ENCODE results near the gene ITPR3.
A peak's percentile ranks its signal among the peaks of the same experiment; 100 is the strongest.

ITPR3 gene

DNA sequence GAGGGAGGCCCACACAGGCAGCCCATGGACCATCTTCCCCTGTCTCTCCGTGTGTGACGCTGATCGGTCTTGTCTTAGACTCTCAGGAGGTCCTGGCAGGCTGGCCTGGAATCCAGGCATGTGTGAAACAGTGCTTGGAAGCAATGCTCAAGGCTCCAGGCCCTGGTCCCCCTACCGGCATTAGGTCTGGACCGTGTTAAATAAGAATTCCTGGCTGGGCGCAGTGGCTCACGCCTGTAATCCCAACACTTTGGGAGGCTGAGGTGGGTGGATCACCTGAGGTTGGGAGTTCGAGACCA lies 112.5 kb downstream of the ITPR3 start:
- H3K4me1 ChIP-seq (ENCODE audit: control insufficient read depth in 2 of 2, insufficient read depth in 1 of 2, low read depth in 1 of 2, low read length in 2 of 2): peaks cover 0 to 5% of the 10 kb centered on the region in 2 donors
- no peak overlapping the region for H3K18ac ChIP-seq (ENCODE audit: low read length)
- H3K27ac ChIP-seq (replicated peaks; ENCODE audit: low read length): no peak overlapping the region
- no peak overlapping the region for H3K4me2 ChIP-seq (ENCODE audit: insufficient read depth, low read length, poor library complexity, severe bottlenecking)
- no peak overlapping the region for H3K23ac ChIP-seq (ENCODE audit: low read depth, low read length, poor library complexity)
- H2BK120ac ChIP-seq (ENCODE audit: low read depth, low read length): no peak overlapping the region
- H4K91ac ChIP-seq (ENCODE audit: low read depth, low read length, poor library complexity): no peak overlapping the region
- H3K9me3 ChIP-seq (replicated peaks in 1 of 2; ENCODE audit: control insufficient read depth in 2 of 2, insufficient read depth in 1 of 2, low read depth in 1 of 2, low read length in 2 of 2): no peaks in the 10 kb centered on the region
- H3K36me3 ChIP-seq (replicated peaks in 1 of 2; ENCODE audit: control insufficient read depth in 2 of 2, insufficient read depth in 2 of 2, low read length in 2 of 2): no peaks in the 10 kb centered on the region
- H3K4ac ChIP-seq (ENCODE audit: low read length): no peak overlapping the region
- H3K4me3 ChIP-seq (ENCODE audit: low read length in 2 of 2): no peak overlapping the region
- no peak for DNase-seq (ENCODE audit: low spot score)
- H4K8ac ChIP-seq (ENCODE audit: low read depth, low read length): no peak overlapping the region
- no CpG with 5 or more reads among the region's 8 CpGs for WGBS, 2 donors (ENCODE audit: extremely low coverage in 2 of 2, insufficient read length in 2 of 2, insufficient replicate concordance in 1 of 2)
- no peak overlapping the region for H2AK5ac ChIP-seq (ENCODE audit: low read depth, low read length)
- H3K9ac ChIP-seq (ENCODE audit: low read depth, low read length, poor library complexity): no peak overlapping the region
- H3K79me1 ChIP-seq (ENCODE audit: low read depth, low read length): no peaks in the 10 kb centered on the region
- no peak overlapping the region for H3K14ac ChIP-seq (ENCODE audit: low read length)
- H3K27me3 ChIP-seq (ENCODE audit: control insufficient read depth in 3 of 3, insufficient read depth in 3 of 3, low read depth in 1 of 3, low read length in 3 of 3): peaks cover 0 to 16% (median 0%) of the 10 kb centered on the region in 3 experiments
- no peak overlapping the region for H2AFZ ChIP-seq (ENCODE audit: low read length)
- H2BK15ac ChIP-seq (ENCODE audit: low read length): no peak overlapping the region
- no peak overlapping the region for H2BK12ac ChIP-seq (ENCODE audit: low read length)
- H2BK5ac ChIP-seq (ENCODE audit: low read length): no peak overlapping the region

DNA sequence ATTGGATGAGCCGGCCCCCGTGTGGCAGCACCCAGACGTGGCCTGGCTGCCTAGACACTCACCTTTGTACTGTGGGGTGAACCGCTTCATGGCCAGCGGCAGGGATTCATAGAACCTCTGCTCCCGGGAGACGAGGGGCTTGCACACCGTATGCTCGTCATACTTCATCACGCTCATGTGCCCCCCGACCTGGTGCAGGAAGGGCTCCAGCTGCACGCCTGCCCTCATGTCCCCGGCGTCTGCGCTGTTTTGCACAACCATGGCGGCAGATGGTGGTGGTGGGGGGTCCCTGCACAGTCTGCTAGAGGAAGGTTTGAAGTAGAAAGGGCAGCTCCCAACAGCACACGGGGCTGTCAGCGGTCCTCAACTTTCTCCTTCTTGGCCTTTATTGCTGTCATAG lies 114.1 kb downstream of the ITPR3 start:
- no CpG with 5 or more reads among the region's 18 CpGs for WGBS, 2 donors (ENCODE audit: extremely low coverage in 2 of 2, insufficient read length in 2 of 2, insufficient replicate concordance in 1 of 2)
- H3K79me1 ChIP-seq (ENCODE audit: low read depth, low read length): no peaks in the 10 kb centered on the region
- H3K4me3 ChIP-seq (ENCODE audit: low read length in 2 of 2): no peak overlapping the region
- DNase-seq (ENCODE audit: low spot score): no peak
- no peak overlapping the region for H4K8ac ChIP-seq (ENCODE audit: low read depth, low read length)
- no peak overlapping the region for H2BK15ac ChIP-seq (ENCODE audit: low read length)
- H3K4ac ChIP-seq (ENCODE audit: low read length): no peak overlapping the region
- no peaks in the 10 kb centered on the region for H3K36me3 ChIP-seq (replicated peaks in 1 of 2; ENCODE audit: control insufficient read depth in 2 of 2, insufficient read depth in 2 of 2, low read length in 2 of 2)
- peaks cover 0 to 5% of the 10 kb centered on the region in 2 donors for H3K4me1 ChIP-seq (ENCODE audit: control insufficient read depth in 2 of 2, insufficient read depth in 1 of 2, low read depth in 1 of 2, low read length in 2 of 2)
- no peak overlapping the region for H3K9ac ChIP-seq (ENCODE audit: low read depth, low read length, poor library complexity)
- H2BK120ac ChIP-seq (ENCODE audit: low read depth, low read length): no peak overlapping the region
- H3K27me3 ChIP-seq (ENCODE audit: control insufficient read depth in 3 of 3, insufficient read depth in 3 of 3, low read depth in 1 of 3, low read length in 3 of 3): peaks cover 0 to 9% (median 0%) of the 10 kb centered on the region in 3 experiments
- H3K18ac ChIP-seq (ENCODE audit: low read length): peak overlapping the region; percentile 35
- H3K9me3 ChIP-seq (replicated peaks in 1 of 2; ENCODE audit: control insufficient read depth in 2 of 2, insufficient read depth in 1 of 2, low read depth in 1 of 2, low read length in 2 of 2): no peaks in the 10 kb centered on the region
- no peak overlapping the region for H3K4me2 ChIP-seq (ENCODE audit: insufficient read depth, low read length, poor library complexity, severe bottlenecking)
- H3K27ac ChIP-seq (replicated peaks; ENCODE audit: low read length): no peak overlapping the region
- no peak overlapping the region for H3K23ac ChIP-seq (ENCODE audit: low read depth, low read length, poor library complexity)
- no peak overlapping the region for H2AK5ac ChIP-seq (ENCODE audit: low read depth, low read length)
- H4K91ac ChIP-seq (ENCODE audit: low read depth, low read length, poor library complexity): no peak overlapping the region
- H2AFZ ChIP-seq (ENCODE audit: low read length): no peak overlapping the region
- no peak overlapping the region for H3K14ac ChIP-seq (ENCODE audit: low read length)
- no peak overlapping the region for H2BK12ac ChIP-seq (ENCODE audit: low read length)
- no peak overlapping the region for H2BK5ac ChIP-seq (ENCODE audit: low read length)

DNA sequence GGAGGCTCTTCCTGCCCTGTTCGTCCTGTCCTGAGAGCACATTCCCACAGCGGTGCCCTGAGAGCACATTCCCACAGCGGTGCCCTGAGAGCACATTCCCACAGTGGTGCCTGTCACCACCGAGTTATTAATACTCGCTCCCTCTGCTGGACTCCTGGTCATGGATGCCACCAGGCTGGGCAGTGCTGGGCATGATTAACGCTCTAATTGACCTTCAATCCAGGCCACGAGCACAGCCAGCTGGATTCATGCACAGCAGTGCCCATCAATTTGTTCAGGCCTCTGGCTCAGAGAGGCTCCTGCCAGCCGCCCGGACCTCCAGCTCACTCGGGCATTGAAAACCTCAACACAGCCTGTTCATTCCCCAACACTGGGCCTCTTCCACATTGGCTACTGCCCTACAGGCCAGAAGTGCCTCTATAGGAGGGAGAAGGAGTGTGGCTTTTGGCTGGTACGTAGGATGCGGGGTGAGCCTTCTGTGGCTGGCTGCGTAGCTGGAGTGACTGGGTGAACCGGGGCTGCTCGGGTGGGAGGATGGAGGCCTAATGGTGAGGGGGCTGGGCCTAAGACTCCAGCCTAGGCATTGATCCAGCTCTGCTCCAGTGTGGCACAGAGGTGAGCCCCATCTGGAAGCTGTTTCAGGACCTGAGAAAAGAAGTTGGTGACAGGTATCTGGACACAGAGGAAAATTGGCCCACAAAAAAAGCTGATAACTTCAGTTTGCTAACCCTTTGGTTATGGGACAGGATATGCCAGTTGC lies 116.3 kb downstream of the ITPR3 start:
- no CpG with 5 or more reads among the region's 15 CpGs for WGBS, 2 donors (ENCODE audit: extremely low coverage in 2 of 2, insufficient read length in 2 of 2, insufficient replicate concordance in 1 of 2)
- no peak overlapping the region for H3K14ac ChIP-seq (ENCODE audit: low read length)
- no peak for DNase-seq (ENCODE audit: low spot score)
- no peak overlapping the region for H2BK15ac ChIP-seq (ENCODE audit: low read length)
- no peak overlapping the region for H4K8ac ChIP-seq (ENCODE audit: low read depth, low read length)
- H3K4ac ChIP-seq (ENCODE audit: low read length): no peak overlapping the region
- no peaks in the 10 kb centered on the region for H3K36me3 ChIP-seq (replicated peaks in 1 of 2; ENCODE audit: control insufficient read depth in 2 of 2, insufficient read depth in 2 of 2, low read length in 2 of 2)
- H2AK5ac ChIP-seq (ENCODE audit: low read depth, low read length): peak overlapping the region; percentile 24
- no peak overlapping the region for H2AFZ ChIP-seq (ENCODE audit: low read length)
- no peaks in the 10 kb centered on the region for H3K9me3 ChIP-seq (replicated peaks in 1 of 2; ENCODE audit: control insufficient read depth in 2 of 2, insufficient read depth in 1 of 2, low read depth in 1 of 2, low read length in 2 of 2)
- H3K9ac ChIP-seq (ENCODE audit: low read depth, low read length, poor library complexity): no peak overlapping the region
- no peaks in the 10 kb centered on the region for H3K27me3 ChIP-seq (ENCODE audit: control insufficient read depth in 3 of 3, insufficient read depth in 3 of 3, low read depth in 1 of 3, low read length in 3 of 3)
- H4K91ac ChIP-seq (ENCODE audit: low read depth, low read length, poor library complexity): no peak overlapping the region
- H3K4me2 ChIP-seq (ENCODE audit: insufficient read depth, low read length, poor library complexity, severe bottlenecking): no peak overlapping the region
- no peak overlapping the region for H2BK120ac ChIP-seq (ENCODE audit: low read depth, low read length)
- H3K23ac ChIP-seq (ENCODE audit: low read depth, low read length, poor library complexity): no peak overlapping the region
- H3K4me1 ChIP-seq (ENCODE audit: control insufficient read depth in 2 of 2, insufficient read depth in 1 of 2, low read depth in 1 of 2, low read length in 2 of 2): no peaks in the 10 kb centered on the region
- no peak overlapping the region for H3K4me3 ChIP-seq (ENCODE audit: low read length in 2 of 2)
- no peak overlapping the region for H3K27ac ChIP-seq (replicated peaks; ENCODE audit: low read length)
- no peak overlapping the region for H2BK5ac ChIP-seq (ENCODE audit: low read length)
- H3K79me1 ChIP-seq (ENCODE audit: low read depth, low read length): no peaks in the 10 kb centered on the region
- no peak overlapping the region for H3K18ac ChIP-seq (ENCODE audit: low read length)
- H2BK12ac ChIP-seq (ENCODE audit: low read length): no peak overlapping the region

DNA sequence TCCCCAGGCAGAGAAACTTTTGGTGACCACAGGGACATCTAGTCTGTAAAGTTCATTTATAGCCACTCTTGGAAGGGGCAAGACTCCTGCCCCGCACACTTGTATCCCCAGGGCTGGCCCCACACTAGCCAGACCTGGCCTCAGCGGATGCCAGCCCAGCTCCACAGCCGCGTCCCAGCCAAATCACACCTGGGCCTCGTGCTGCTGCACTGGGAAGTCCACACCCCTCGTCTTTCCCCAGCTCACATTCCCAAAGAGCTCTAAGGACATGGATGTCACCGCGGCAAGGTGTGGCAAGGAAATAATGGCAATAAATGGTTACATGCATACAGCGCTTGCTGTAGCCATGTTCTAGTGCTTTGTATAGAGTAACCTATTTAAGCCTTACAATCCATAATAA lies 117.0 kb downstream of the ITPR3 start:
- H4K91ac ChIP-seq (ENCODE audit: low read depth, low read length, poor library complexity): no peak overlapping the region
- no peak overlapping the region for H2AK5ac ChIP-seq (ENCODE audit: low read depth, low read length)
- H3K79me1 ChIP-seq (ENCODE audit: low read depth, low read length): no peaks in the 10 kb centered on the region
- no peak overlapping the region for H3K4ac ChIP-seq (ENCODE audit: low read length)
- no peak overlapping the region for H2BK120ac ChIP-seq (ENCODE audit: low read depth, low read length)
- no peak overlapping the region for H3K4me3 ChIP-seq (ENCODE audit: low read length in 2 of 2)
- no peak overlapping the region for H2AFZ ChIP-seq (ENCODE audit: low read length)
- no CpG with 5 or more reads among the region's 9 CpGs for WGBS, 2 donors (ENCODE audit: extremely low coverage in 2 of 2, insufficient read length in 2 of 2, insufficient replicate concordance in 1 of 2)
- H3K9me3 ChIP-seq (replicated peaks in 1 of 2; ENCODE audit: control insufficient read depth in 2 of 2, insufficient read depth in 1 of 2, low read depth in 1 of 2, low read length in 2 of 2): no peaks in the 10 kb centered on the region
- H2BK15ac ChIP-seq (ENCODE audit: low read length): no peak overlapping the region
- H3K9ac ChIP-seq (ENCODE audit: low read depth, low read length, poor library complexity): peak overlapping the region; percentile 61
- no peaks in the 10 kb centered on the region for H3K4me1 ChIP-seq (ENCODE audit: control insufficient read depth in 2 of 2, insufficient read depth in 1 of 2, low read depth in 1 of 2, low read length in 2 of 2)
- H3K27me3 ChIP-seq (ENCODE audit: control insufficient read depth in 3 of 3, insufficient read depth in 3 of 3, low read depth in 1 of 3, low read length in 3 of 3): peaks cover 0 to 4% (median 2%) of the 10 kb centered on the region in 3 experiments
- H2BK12ac ChIP-seq (ENCODE audit: low read length): no peak overlapping the region
- no peak overlapping the region for H3K27ac ChIP-seq (replicated peaks; ENCODE audit: low read length)
- H3K18ac ChIP-seq (ENCODE audit: low read length): no peak overlapping the region
- no peak overlapping the region for H3K4me2 ChIP-seq (ENCODE audit: insufficient read depth, low read length, poor library complexity, severe bottlenecking)
- no peak overlapping the region for H4K8ac ChIP-seq (ENCODE audit: low read depth, low read length)
- H3K23ac ChIP-seq (ENCODE audit: low read depth, low read length, poor library complexity): no peak overlapping the region
- H3K36me3 ChIP-seq (replicated peaks in 1 of 2; ENCODE audit: control insufficient read depth in 2 of 2, insufficient read depth in 2 of 2, low read length in 2 of 2): no peaks in the 10 kb centered on the region
- no peak for DNase-seq (ENCODE audit: low spot score)
- no peak overlapping the region for H3K14ac ChIP-seq (ENCODE audit: low read length)
- H2BK5ac ChIP-seq (ENCODE audit: low read length): no peak overlapping the region

All from neuronal stem cell (in vitro differentiated cells).